Keratinocyte (primary cell): ENCODE results near the gene SLAIN2. TPM values are rescaled to one million over a fixed set of nuclear protein-coding genes. Genes with fewer than 3 reads are reported as not detected.

Experiments used
- DNase-seq: peaks from one replicate; pipeline ENCODE4 v3.0.0-alpha.2; 2011; ENCODE audit warnings: low read depth, missing footprints, low spot score
- FAIRE-seq: peaks from 2 replicates; lab custom pipeline; 2011; peaks lifted over from hg19 to GRCh38; lab: Jason Lieb, UNC
- H2AFZ ChIP-seq: 2 replicates; pipeline ENCODE4 v1.6.0; 2012; ENCODE audit warnings: low read length, control low read depth, inconsistent platforms; ENCODE audit not compliant: control insufficient read depth
- H3K27ac ChIP-seq: 2 replicates; pipeline ENCODE4 v1.5.1; 2011; ENCODE audit warnings: low read length; ENCODE audit not compliant: control insufficient read depth, insufficient read depth
- H3K27me3 ChIP-seq: 3 replicates; pipeline ENCODE4 v1.6.0; 2011; ENCODE audit warnings: low read length; ENCODE audit not compliant: control insufficient read depth, insufficient read depth; ENCODE audit errors: extremely low read depth
- H3K36me3 ChIP-seq, 2 experiments: 2 replicates in 1 of 2; 3 replicates in 1 of 2; pipeline ENCODE4 v1.5.1; 2011; ENCODE audit warnings: low read length in 2 of 2, mild to moderate bottlenecking in 1 of 2; ENCODE audit not compliant: control insufficient read depth in 2 of 2, insufficient read depth in 2 of 2; ENCODE audit errors: extremely low read depth in 1 of 2
- H3K4me1 ChIP-seq: 3 replicates; pipeline ENCODE4 v1.5.1; 2011; ENCODE audit warnings: low read length; ENCODE audit not compliant: control insufficient read depth, insufficient read depth; ENCODE audit errors: extremely low read depth
- H3K4me2 ChIP-seq: 3 replicates; pipeline ENCODE4 v1.6.0; 2011; ENCODE audit warnings: low read depth, low read length; ENCODE audit not compliant: control insufficient read depth, insufficient read depth; ENCODE audit errors: extremely low read depth
- H3K4me3 ChIP-seq, 3 experiments: fragments of 200-600 bp in 1 of 3; sonication (generic) in 1 of 3; 2 replicates in 2 of 3; 3 replicates in 1 of 3; pipeline ENCODE4 v1.5.1; 2011 to 2016; ENCODE audit warnings: low read length in 3 of 3, mild to moderate bottlenecking in 3 of 3, control low read depth in 2 of 3, inconsistent platforms in 1 of 3, low read depth in 1 of 3, mixed read lengths in 1 of 3, mixed run types in 1 of 3, moderate library complexity in 1 of 3; ENCODE audit not compliant: control insufficient read depth in 2 of 3, insufficient read depth in 2 of 3; ENCODE audit errors: extremely low read depth in 1 of 3
- H3K79me2 ChIP-seq: 2 replicates; pipeline ENCODE4 v1.6.0; 2012; ENCODE audit warnings: low read length; ENCODE audit not compliant: control insufficient read depth, insufficient read depth
- H3K9ac ChIP-seq: 3 replicates; pipeline ENCODE4 v1.6.0; 2011; ENCODE audit warnings: low read length; ENCODE audit not compliant: control insufficient read depth, insufficient read depth; ENCODE audit errors: extremely low read depth
- H3K9me1 ChIP-seq: 3 replicates; pipeline ENCODE4 v1.6.0; 2011; ENCODE audit warnings: low read length; ENCODE audit not compliant: control insufficient read depth, insufficient read depth; ENCODE audit errors: extremely low read depth
- H3K9me3 ChIP-seq: 2 replicates; pipeline ENCODE4 v1.5.1; 2012; ENCODE audit warnings: low read depth, low read length; ENCODE audit not compliant: control insufficient read depth
- H4K20me1 ChIP-seq: 3 replicates; pipeline ENCODE4 v1.6.0; 2011; ENCODE audit warnings: low read length; ENCODE audit not compliant: control insufficient read depth, insufficient read depth; ENCODE audit errors: extremely low read depth
- CTCF ChIP-seq, 3 experiments: IDR thresholded peaks in 1 of 3; conservative IDR thresholded peaks in 1 of 3; optimal IDR thresholded peaks in 1 of 3; 2 replicates in 2 of 3; 3 replicates in 1 of 3; pipeline versions ENCODE3 to v1.5.1; 2011; ENCODE audit warnings: low read length in 3 of 3, mild to moderate bottlenecking in 3 of 3, moderate library complexity in 2 of 3, control low read depth in 1 of 3, inconsistent platforms in 1 of 3; ENCODE audit not compliant: insufficient read depth in 2 of 3; ENCODE audit errors: extremely low read depth in 1 of 3
- EZH2 ChIP-seq: IDR thresholded peaks from one replicate; pipeline ENCODE4 v1.6.1; 2012; ENCODE audit warnings: inconsistent platforms, mild to moderate bottlenecking, low read length, moderate library complexity
- dilution Hi-C: fragments of 300-500 bp; cut with MboI; formaldehyde crosslinking; loops from one replicate; pipeline ENCODE4 v1.7.0; 2020; ENCODE audit warnings: low sequenced_read_pairs; ENCODE audit not compliant: extremely low pct_ligation_motif_present
- polyA plus RNA-seq, 5 experiments: library from polyadenylated mRNA; depleted of rRNA in 3 of 5; stranded (reverse) in 3 of 5; stranded (forward) in 1 of 5; unstranded in 1 of 5; fragments of >200 nt; gene quantifications; 1 replicate in 1 of 5; 2 replicates in 3 of 5; 3 replicates in 1 of 5; pipeline versions ENCODE4 v1.2.1 to v1.2.3, GENCODE V29; 2011 to 2012; ENCODE audit warnings: missing spikeins in 2 of 5, low read depth in 1 of 5, low replicate concordance in 1 of 5

The SLAIN2 gene
- polyA plus RNA-seq, 1 donor (not counting 4 experiments of a cell fraction or from before 2014, with no cell fraction given), result 72.4 TPM

GRCh38 chr4:48321312-48321711 lies 20.0 kb upstream of the SLAIN2 start:
- no peaks in the 10 kb centered on the region for H3K27me3 ChIP-seq
- H4K20me1 ChIP-seq, result no peaks in the 10 kb centered on the region
- no peaks in the 10 kb centered on the region for H3K79me2 ChIP-seq
- no peak overlapping the region for H2AFZ ChIP-seq
- no peak overlapping the region for H3K27ac ChIP-seq
- no peak for FAIRE-seq
- H3K9me3 ChIP-seq, result no peaks in the 10 kb centered on the region
- H3K4me2 ChIP-seq, result no peak overlapping the region
- no peak for TF ChIP-seq EZH2
- TF ChIP-seq CTCF (optimal IDR thresholded peaks at IDR 0.05 in 1 of 3, IDR thresholded peaks at IDR 0.05 in 1 of 3, conservative IDR thresholded peaks at IDR 0.05 in 1 of 3; ENCODE audit: extremely low read depth in 1 of 3, insufficient read depth in 2 of 3, low read length in 3 of 3), result no peak
- no peak for DNase-seq
- no peaks in the 10 kb centered on the region for H3K9me1 ChIP-seq
- H3K9ac ChIP-seq, result no peak overlapping the region
- no peaks in the 10 kb centered on the region for H3K36me3 ChIP-seq
- dilution Hi-C loops, result no loop called here
- H3K4me1 ChIP-seq, result no peaks in the 10 kb centered on the region
- no peak overlapping the region for H3K4me3 ChIP-seq

- Histone ChIP-seq H3K9me3 (no peaks in the 10 kb centered on the region), H3K79me2 (no peaks in the 10 kb centered on the region), H3K36me3 (no peaks in the 10 kb centered on the region), H3K27ac (no peak overlapping the region), H3K4me1 (no peaks in the 10 kb centered on the region), H4K20me1 (no peaks in the 10 kb centered on the region), H3K27me3 (no peaks in the 10 kb centered on the region), H3K4me3 (no peak overlapping the region), H3K9me1 (no peaks in the 10 kb centered on the region), H2AFZ (no peak overlapping the region), H3K4me2 (no peak overlapping the region), H3K9ac (no peak overlapping the region)
- DNase-seq (no peak), FAIRE-seq (no peak)
- dilution Hi-C loops, result no loop called here
- no peak for TF ChIP-seq EZH2
- no peak for TF ChIP-seq CTCF (optimal IDR thresholded peaks at IDR 0.05 in 1 of 3, IDR thresholded peaks at IDR 0.05 in 1 of 3, conservative IDR thresholded peaks at IDR 0.05 in 1 of 3; ENCODE audit: extremely low read depth in 1 of 3, insufficient read depth in 2 of 3, low read length in 3 of 3)
Observed at GRCh38 chr4:48322063-48322462, 19.3 kb upstream of the SLAIN2 start.
